GM18511 (cell line): Measurements from ENCODE around the gene ANKRD10.

Experiments
- ATAC-seq: cut with Tn5 transposase; IDR thresholded peaks from one replicate; pipeline ENCODE4 v1.9.1; 2021; ENCODE audit warnings: mild to moderate bottlenecking, moderate library complexity; ENCODE audit not compliant: unreplicated experiment

Gene ANKRD10

DNA sequence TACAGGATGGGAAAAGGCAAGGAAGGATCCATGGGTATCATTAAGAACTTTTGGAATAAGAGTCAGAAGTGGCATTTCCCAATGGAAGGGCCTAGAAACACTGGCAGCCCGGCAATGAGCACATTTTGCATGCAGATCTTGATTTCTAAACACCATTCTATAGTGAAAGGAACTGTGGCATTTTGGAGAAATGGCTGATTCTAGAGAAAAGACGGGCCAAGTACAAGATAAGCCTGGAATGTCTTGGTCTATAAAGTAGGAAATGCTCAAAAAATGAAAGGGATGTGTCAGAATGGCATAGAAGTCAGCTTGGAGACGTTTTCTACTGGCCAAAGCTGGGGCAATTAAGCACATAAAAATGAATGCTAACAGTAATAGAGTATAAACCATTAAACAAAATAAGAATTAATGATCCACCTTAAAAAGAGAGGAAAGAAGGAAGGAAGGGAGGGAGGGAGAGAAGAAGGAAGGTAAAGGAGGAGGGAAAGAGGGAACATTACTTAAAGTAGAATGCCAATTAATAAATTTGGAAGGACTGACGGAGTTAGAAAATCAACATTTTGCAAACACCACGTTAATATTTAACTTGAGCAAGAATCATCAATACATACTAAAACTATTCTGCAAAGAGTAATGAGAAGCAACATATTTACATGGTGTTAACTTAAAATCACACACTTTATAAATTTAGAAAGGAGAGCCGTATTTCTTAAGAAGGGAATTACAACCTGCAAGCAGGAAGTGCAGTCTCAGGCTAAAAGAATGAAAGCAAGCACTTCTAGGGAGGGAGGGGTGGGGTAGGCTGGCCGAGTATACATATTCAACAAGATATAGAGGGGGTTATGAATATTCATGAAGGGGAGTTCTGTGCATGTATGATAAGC is 78.9 kb downstream of the ANKRD10 start:
- no peak for ATAC-seq

GRCh38 chr13:110834572-110834971 is 80.3 kb downstream of the ANKRD10 start:
- ATAC-seq, result no peak

GRCh38 chr13:110832531-110832930 is 82.3 kb downstream of the ANKRD10 start:
- ATAC-seq, result no peak

- no peak for ATAC-seq
Measured at GRCh38 chr13:110832205-110832479, 82.7 kb downstream of the ANKRD10 start.

GRCh38 chr13:110831437-110832204 is 83.2 kb downstream of the ANKRD10 start:
- ATAC-seq, result no peak

DNA sequence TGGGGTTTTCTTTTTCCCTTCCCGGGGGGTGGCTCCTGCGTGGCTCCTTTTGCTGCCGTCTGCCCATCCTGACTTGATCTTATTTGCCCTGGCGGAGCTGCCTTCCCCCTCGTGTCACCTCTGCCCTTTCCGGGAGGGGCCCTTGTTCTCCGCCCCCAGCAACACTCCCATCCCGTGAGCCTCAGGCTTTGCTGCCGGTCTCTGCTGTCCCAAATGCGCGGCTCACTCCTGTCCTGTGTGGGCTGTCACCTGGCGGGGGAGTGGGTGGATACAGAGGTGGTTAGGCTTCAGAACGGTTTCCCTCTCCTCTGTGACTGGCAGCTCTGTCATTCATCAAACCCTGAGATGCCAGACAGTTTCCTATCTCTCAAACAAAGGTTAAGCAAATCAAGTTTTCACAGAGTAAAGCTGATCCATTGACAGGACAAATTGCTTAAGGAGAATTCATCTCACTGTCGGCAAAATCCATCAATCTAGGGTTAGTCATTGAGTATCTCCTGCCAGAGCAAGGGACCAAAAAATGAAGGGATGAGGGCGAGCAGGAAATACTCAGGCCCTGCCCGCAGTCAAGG is 84.0 kb downstream of the ANKRD10 start:
- no peak for ATAC-seq

- no peak for ATAC-seq
Measured at GRCh38 chr13:110830331-110830730, 84.5 kb downstream of the ANKRD10 start.

GRCh38 chr13:110829486-110829885 is 85.4 kb downstream of the ANKRD10 start:
- no peak for ATAC-seq

DNA sequence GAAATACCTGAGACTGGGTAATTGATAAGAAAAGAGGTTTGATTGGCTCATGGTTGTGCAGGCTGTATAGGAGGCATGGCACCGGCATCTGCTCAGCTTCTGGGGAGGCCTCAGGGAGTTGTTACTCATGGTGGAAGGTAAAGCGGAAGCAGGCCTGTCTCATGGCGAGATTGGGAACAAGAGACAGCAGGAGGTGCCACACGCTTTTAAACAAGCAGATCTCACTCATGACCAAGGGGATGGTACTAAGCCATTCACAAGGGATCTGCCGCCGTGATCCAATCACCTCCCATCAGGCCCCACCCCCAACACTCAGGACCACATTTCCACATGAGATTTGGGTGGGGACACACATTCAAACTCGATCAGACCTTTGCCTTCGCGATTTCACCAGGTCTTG is 86.2 kb downstream of the ANKRD10 start:
- ATAC-seq, result no peak
